Ishikawa (cell line): ENCODE measurements around the gene EEF2K.

Experiments
- CEBPB ChIP-seq: IDR thresholded peaks from 2 replicates; pipeline ENCODE4 v1.6.1; 2012
- EGR1 ChIP-seq: IDR thresholded peaks from 2 replicates; pipeline ENCODE4 v1.6.1; 2012
- EP300 ChIP-seq: IDR thresholded peaks from 2 replicates; pipeline ENCODE4 v1.6.1; 2012; ENCODE audit warnings: borderline replicate concordance
- TF ChIP-seq, protein P1 (sequence below): IDR thresholded peaks from 2 replicates; pipeline ENCODE4 v1.6.1; 2012

DNA sequence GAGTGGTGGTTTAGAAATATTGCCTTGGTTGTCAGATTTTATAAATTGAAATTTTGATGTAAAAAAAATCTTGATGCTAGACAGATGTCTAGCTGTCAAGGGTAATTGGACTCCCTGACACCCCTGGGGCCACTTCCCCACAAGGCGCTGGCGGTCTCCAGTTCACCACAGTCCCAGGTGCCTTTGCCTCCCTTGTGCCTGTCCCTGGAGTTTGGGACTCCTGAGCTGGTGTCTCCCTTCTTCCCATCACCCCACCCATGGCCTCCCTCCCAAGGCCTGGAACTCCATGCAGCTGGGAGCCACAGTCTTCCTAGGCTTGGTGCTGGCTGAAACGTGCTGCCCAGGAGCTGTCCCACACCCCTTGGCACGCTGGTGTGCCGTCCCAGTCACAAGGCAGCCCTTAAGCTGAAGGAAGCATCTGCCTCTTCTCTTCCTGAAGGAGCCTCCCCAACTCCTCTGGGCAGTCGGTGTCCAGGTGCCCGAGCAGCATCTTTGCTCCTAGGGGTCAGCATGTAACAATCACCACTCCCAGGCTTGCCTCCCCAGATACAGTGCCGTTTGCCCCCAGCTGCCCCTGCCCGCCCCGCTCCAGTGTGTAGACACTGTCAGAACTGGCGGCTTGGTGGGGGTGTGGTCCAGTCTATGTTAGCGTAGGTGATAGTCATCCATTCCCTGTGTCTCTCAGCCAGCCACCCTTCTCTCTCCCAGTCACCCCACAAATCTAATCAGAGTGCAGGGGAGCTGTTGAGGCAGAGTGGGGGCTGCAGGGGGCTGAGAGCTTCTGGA is 117.3 kb downstream of the EEF2K start:
- no peak for TF ChIP-seq EGR1
- TF ChIP-seq CEBPB: no peak
- TF ChIP-seq, protein P1, sequence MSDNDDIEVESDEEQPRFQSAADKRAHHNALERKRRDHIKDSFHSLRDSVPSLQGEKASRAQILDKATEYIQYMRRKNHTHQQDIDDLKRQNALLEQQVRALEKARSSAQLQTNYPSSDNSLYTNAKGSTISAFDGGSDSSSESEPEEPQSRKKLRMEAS: no peak
- TF ChIP-seq EP300: no peak
